Cardiac fibroblast (primary cell): ENCODE results near the gene PPP6C.
"Not testable (repeated sequence)": the region's sequence is repeated elsewhere in the genome, so short reads cannot be mapped to it uniquely, and the experiment has no call there.

Experiments used
- DNase-seq, 2 donors: peaks; one replicate each; pipeline versions ENCODE4 v3.0.0 to v3.0.0-alpha.2; 2010; ENCODE audit warnings: low read depth in 2 of 2
- H3K4me3 ChIP-seq, 2 donors: replicated peaks in 1 of 2; 1 replicate in 1 of 2; 2 replicates in 1 of 2; pipeline ENCODE4 v1.5.1; 2011; ENCODE audit warnings: low read depth in 2 of 2, low read length in 2 of 2, mild to moderate bottlenecking in 2 of 2, moderate library complexity in 1 of 2
- CTCF ChIP-seq: IDR thresholded peaks from one replicate; pipeline ENCODE4 v1.5.1; 2011; ENCODE audit warnings: low read depth, mild to moderate bottlenecking, low read length, inconsistent platforms

PPP6C gene

GRCh38 chr9:125176636-125177035 is 13.0 kb downstream of the PPP6C start:
- no peak overlapping the region for H3K4me3 ChIP-seq
- TF ChIP-seq CTCF, result no peak
- DNase-seq, result no peak

- no peak overlapping the region for H3K4me3 ChIP-seq
- TF ChIP-seq CTCF, result no peak
- peak; percentile 36 to 72 for DNase-seq
Observed at GRCh38 chr9:125172031-125172755, 17.4 kb downstream of the PPP6C start.

GRCh38 chr9:125169895-125170294 is 19.7 kb downstream of the PPP6C start:
- H3K4me3 ChIP-seq, result no peak overlapping the region
- no peak for DNase-seq
- no peak for TF ChIP-seq CTCF

GRCh38 chr9:125166762-125167161 is 22.8 kb downstream of the PPP6C start:
- no peak overlapping the region for H3K4me3 ChIP-seq
- DNase-seq, result no peak
- no peak for TF ChIP-seq CTCF

GRCh38 chr9:125162891-125163290 is 26.7 kb downstream of the PPP6C start:
- peak in 1 of 2 donors; percentile 27 for DNase-seq
- not testable (repeated sequence) for H3K4me3 ChIP-seq

GRCh38 chr9:125161284-125161918 is 28.2 kb downstream of the PPP6C start:
- no peak overlapping the region for H3K4me3 ChIP-seq
- TF ChIP-seq CTCF, result no peak
- DNase-seq, result peak; percentile 70 to 76

- H3K4me3 ChIP-seq, result no peak overlapping the region
- DNase-seq, result no peak
- no peak for TF ChIP-seq CTCF
Observed at GRCh38 chr9:125160750-125161149, 28.9 kb downstream of the PPP6C start.
